BLaER1 treated with 17β-estradiol and CSF1 and Interleukin-3, amounts not matched to agents 10 nM and 100 nM (cell line): ENCODE measurements around the gene ADAT3.
A peak's percentile ranks its signal among the peaks of the same experiment; 100 is the strongest.

Experiments
- H3K27ac ChIP-seq, 11 experiments: shearing (Covaris generic); formaldehyde crosslinking; 2 replicates each; pipeline ENCODE4 v1.8.1; 2022
- H3K27me3 ChIP-seq, 11 experiments: shearing (Covaris generic); formaldehyde crosslinking; 2 replicates each; pipeline ENCODE4 v1.8.1; 2022
- H3K36me3 ChIP-seq, 11 experiments: shearing (Covaris generic); formaldehyde crosslinking; 2 replicates each; pipeline ENCODE4 v1.8.1; 2022
- H3K4me1 ChIP-seq, 10 experiments: shearing (Covaris generic); formaldehyde crosslinking; 2 replicates each; pipeline ENCODE4 v1.8.1; 2022
- H3K4me2 ChIP-seq, 11 experiments: shearing (Covaris generic); formaldehyde crosslinking; 2 replicates each; pipeline ENCODE4 v1.8.1; 2022
- H3K4me3 ChIP-seq, 10 experiments: shearing (Covaris generic); formaldehyde crosslinking; 2 replicates each; pipeline ENCODE4 v1.8.1; 2022
- H3K9ac ChIP-seq, 11 experiments: shearing (Covaris generic); formaldehyde crosslinking; 2 replicates each; pipeline ENCODE4 v1.8.1; 2022
- H3K9me3 ChIP-seq, 11 experiments: shearing (Covaris generic); formaldehyde crosslinking; replicated peaks in 1 of 11; 2 replicates each; pipeline ENCODE4 v1.8.1; 2022
- H4K20me1 ChIP-seq, 11 experiments: shearing (Covaris generic); formaldehyde crosslinking; 2 replicates each; pipeline ENCODE4 v1.8.1; 2022
- Cebpa-rat ChIP-seq, 11 experiments: shearing (Covaris generic); IDR thresholded peaks; 2 replicates each; pipeline ENCODE4 v1.8.1; 2022

ADAT3 gene

DNA sequence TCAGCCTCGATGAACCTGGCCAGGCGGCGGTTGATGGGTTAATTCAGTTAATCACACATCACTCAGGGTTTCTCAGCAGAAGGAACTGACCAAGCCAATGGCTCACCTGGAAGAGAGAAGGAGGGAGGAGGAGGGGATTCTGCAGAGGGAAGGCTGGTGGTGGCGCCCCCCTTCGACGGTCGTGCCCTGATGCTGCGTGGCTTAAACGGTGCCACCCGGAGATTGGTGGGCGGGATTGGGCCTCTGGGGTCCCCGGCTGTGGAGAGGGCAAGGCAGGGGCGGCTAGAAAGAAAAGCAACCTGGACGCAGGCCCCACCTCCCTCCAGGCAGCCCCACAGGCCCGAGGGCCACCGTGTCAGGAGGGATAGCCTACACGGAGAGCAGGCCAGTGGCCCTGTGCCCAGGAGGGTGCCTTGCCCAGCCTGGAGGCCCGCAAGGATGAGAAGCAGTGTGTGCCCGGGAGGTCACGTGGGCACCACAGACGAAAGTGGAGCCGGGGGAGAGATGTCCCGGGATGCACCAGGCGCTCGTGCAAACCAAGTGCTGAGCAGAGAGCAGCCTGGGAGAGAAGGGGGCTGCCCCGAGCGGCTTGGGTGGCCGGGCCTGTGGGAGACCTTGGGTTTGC, 51.8 kb downstream of the ADAT3 start:
- peaks cover 0 to 4% (median 2%) of the 10 kb centered on the region in 11 experiments; a peak in 10 of 22 replicates for H3K9me3 ChIP-seq
- peak overlapping the region in 1 of 11 experiments; percentile 35; a peak in 2 of 22 replicates for H3K9ac ChIP-seq
- peaks cover 94 to 95% (median 95%) of the 10 kb centered on the region in 11 experiments for H4K20me1 ChIP-seq
- H3K27ac ChIP-seq: no peak overlapping the region
- peaks cover 51 to 94% (median 83%) of the 10 kb centered on the region in 10 experiments for H3K4me1 ChIP-seq
- H3K4me3 ChIP-seq: no peak overlapping the region
- no peaks in the 10 kb centered on the region for H3K27me3 ChIP-seq
- H3K36me3 ChIP-seq: peaks cover 11 to 44% (median 17%) of the 10 kb centered on the region in 11 experiments; a peak in 20 of 22 replicates
- H3K4me2 ChIP-seq: peak overlapping the region in 6 of 11 experiments; percentile 2 to 32 (median 18); a peak in 6 of 22 replicates
- no peak for TF ChIP-seq Cebpa-rat (IDR thresholded peaks at IDR 0.05)

DNA sequence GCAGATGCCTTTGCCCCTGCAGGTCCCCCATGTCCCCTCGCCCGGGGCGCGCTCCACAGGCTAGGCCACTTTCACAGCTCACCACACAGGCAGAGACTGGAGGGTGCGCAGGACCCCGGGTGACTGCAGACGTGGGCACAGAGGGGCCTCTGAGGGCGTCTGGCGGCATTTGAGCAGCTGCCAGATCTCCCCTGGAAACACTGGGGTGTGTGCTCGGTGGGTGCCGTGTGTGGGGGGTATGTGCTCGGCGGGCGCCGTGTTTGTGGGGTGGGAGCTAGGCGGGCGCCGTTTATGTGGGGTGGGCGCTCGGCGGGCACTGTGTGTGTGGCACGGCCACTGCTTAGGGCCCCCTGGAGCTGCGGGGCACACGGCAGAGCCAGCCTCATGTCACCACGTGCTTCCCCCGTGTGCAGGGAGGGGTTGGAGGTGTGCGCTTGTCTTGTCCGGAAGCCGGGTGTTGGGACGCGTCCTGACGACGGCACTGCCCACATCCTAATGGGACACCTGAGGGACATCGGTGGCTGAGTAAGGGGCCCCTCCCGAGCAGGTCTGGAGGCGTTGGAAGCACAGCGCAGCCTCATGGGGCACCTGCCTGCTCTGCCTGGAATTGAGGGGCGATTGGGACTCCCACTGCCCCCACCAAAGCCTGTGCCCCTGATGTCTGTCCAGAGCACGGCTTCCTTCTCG, 52.5 kb downstream of the ADAT3 start:
- TF ChIP-seq Cebpa-rat (IDR thresholded peaks at IDR 0.05): no peak
- H3K9ac ChIP-seq: no peak overlapping the region; a peak in 2 of 22 replicates
- no peak overlapping the region for H3K4me3 ChIP-seq
- H3K36me3 ChIP-seq: peaks cover 10 to 44% (median 16%) of the 10 kb centered on the region in 11 experiments; a peak in 20 of 22 replicates
- no peak overlapping the region for H3K27ac ChIP-seq
- H3K27me3 ChIP-seq: no peaks in the 10 kb centered on the region
- H3K4me1 ChIP-seq: peaks cover 56 to 94% (median 85%) of the 10 kb centered on the region in 10 experiments
- peak overlapping the region in 7 of 11 experiments; percentile 2 to 32 (median 12); a peak in 7 of 22 replicates for H3K4me2 ChIP-seq
- peaks cover 94 to 95% (median 95%) of the 10 kb centered on the region in 11 experiments for H4K20me1 ChIP-seq
- H3K9me3 ChIP-seq: no peaks in the 10 kb centered on the region

DNA sequence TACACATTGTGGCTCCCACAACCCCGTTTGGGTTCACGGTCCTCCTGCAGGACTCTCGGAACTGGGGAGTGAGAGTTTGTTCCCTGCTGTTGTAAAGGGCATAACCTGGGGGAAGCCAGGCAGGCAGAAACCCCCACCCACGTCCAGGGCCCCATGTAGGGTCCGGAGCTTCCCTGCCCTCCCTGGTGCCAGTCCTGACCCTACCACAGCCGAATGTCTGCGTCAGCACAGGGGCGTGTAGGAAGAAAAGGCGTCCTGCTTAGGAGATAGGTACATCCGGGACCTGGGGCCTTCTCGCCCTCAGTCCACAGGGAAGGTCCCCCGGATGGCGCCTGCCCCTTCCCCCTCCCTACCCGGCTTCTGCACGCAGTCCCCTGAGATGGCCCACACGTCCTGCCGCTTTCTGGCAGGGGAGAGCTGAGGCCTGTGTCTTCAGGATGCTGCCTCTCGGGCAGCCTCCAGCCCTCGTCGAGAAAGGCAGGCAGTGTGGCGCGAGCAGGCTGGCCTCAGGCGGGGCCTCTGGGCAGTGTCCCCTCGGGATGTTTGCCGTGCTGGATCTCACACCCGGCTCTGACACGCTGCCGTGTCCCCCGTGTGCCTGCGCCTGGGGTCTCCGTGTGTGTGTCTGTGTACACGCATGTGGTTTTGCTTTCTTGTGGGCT, 54.9 kb downstream of the ADAT3 start:
- no peak for TF ChIP-seq Cebpa-rat (IDR thresholded peaks at IDR 0.05)
- no peaks in the 10 kb centered on the region for H3K9me3 ChIP-seq
- H3K4me1 ChIP-seq: peaks cover 40 to 82% (median 69%) of the 10 kb centered on the region in 10 experiments
- no peaks in the 10 kb centered on the region for H3K27me3 ChIP-seq
- peak overlapping the region in 10 of 11 experiments; percentile 49 to 76 (median 66); a peak in 19 of 22 replicates for H3K9ac ChIP-seq
- H3K4me3 ChIP-seq: peak overlapping the region in 8 of 10 experiments; percentile 24 to 60 (median 47); a peak in 11 of 20 replicates
- peaks cover 6 to 43% (median 22%) of the 10 kb centered on the region in 11 experiments; a peak in 19 of 22 replicates for H3K36me3 ChIP-seq
- H4K20me1 ChIP-seq: peaks cover 81 to 95% (median 93%) of the 10 kb centered on the region in 11 experiments
- peak overlapping the region; percentile 93 to 100 (median 97) for H3K4me2 ChIP-seq
- peak overlapping the region in 9 of 11 experiments; percentile 0 to 75 (median 61); a peak in 14 of 22 replicates for H3K27ac ChIP-seq

DNA sequence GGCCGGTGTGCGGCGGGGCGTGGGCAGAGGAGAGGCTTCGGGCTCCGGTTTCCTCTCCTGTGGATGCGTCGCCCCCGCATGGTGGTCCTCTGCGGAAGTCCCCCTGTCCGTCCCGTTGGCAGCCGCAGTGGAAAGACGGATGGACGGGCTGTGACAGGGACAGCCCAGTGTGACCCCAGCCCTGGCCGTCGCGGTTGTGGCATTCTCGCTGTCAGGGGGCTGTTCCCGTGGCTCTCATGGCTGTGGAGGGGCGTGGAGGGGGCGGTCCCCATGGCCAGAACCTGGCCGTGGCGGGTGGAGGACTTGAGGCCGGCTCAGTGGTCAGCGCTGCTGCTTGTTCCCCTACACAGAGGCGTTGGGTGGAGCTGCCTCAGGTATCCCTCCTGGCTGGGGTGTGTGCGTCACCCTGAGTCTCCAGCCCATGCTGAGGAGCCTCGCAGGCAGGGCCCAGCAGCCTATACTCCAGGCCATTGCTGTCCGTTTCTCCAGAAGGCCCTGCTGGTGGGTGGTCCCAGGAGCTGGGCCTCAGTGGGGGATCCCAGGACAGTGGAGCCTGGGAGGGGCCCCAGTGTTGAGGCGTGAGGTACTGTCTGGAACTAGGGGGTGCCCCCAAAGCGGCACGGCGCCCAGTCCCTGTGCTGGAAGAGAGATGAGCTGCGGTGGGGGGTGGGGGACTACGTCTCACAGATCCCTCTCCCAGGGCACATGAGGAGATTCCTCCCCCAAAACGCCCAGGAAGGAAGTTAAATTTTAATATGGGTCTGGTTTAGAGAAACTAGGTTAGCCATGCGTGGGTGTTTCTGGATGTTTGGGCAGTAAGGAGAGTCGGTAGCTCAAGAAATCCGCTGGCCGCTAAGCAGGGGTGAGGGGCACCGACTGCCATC, 56.0 kb downstream of the ADAT3 start:
- H3K27ac ChIP-seq: peak overlapping the region; percentile 12 to 75 (median 61); a peak in 20 of 22 replicates
- peak overlapping the region; percentile 20 to 60 (median 46); a peak in 19 of 20 replicates for H3K4me3 ChIP-seq
- H3K27me3 ChIP-seq: no peaks in the 10 kb centered on the region
- peak overlapping the region; percentile 93 to 100 (median 97) for H3K4me2 ChIP-seq
- H3K9me3 ChIP-seq: no peaks in the 10 kb centered on the region
- TF ChIP-seq Cebpa-rat (IDR thresholded peaks at IDR 0.05): no peak
- peaks cover 6 to 42% (median 22%) of the 10 kb centered on the region in 11 experiments; a peak in 19 of 22 replicates for H3K36me3 ChIP-seq
- H3K9ac ChIP-seq: peak overlapping the region; percentile 49 to 76 (median 69)
- H4K20me1 ChIP-seq: peaks cover 79 to 95% (median 93%) of the 10 kb centered on the region in 11 experiments
- H3K4me1 ChIP-seq: peaks cover 42 to 82% (median 70%) of the 10 kb centered on the region in 10 experiments

DNA sequence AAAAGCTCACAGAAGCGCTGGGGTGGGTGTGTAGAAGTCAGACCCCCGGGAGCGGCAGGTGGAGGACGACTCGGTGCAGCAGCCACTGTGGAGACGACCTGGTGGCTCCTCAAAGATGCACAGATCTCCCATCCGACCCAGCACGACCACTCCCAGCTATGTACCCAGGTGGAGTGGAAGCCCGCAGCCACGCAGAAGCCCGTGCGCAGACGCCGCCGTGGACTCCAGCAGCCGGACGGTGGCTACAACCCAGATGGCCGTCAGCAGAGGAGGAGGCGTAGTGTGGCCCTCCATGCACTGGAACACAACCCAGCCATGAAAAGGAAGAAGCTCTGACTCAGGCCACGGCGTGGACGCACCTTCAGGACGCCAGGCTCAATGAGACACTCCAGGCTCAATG, 57.5 kb downstream of the ADAT3 start:
- H3K36me3 ChIP-seq: peaks cover 6 to 37% (median 22%) of the 10 kb centered on the region in 11 experiments; a peak in 19 of 22 replicates
- peak overlapping the region in 1 of 11 experiments; percentile 75; a peak in 1 of 22 replicates for H3K27ac ChIP-seq
- peaks cover 78 to 95% (median 91%) of the 10 kb centered on the region in 11 experiments for H4K20me1 ChIP-seq
- peak overlapping the region in 1 of 11 experiments; percentile 76; a peak in 2 of 22 replicates for H3K9ac ChIP-seq
- H3K4me1 ChIP-seq: peaks cover 54 to 82% (median 73%) of the 10 kb centered on the region in 10 experiments
- H3K27me3 ChIP-seq: no peaks in the 10 kb centered on the region
- H3K4me2 ChIP-seq: peak overlapping the region in 8 of 11 experiments; percentile 93 to 100 (median 98); a peak in 11 of 22 replicates
- no peak overlapping the region for H3K4me3 ChIP-seq
- no peaks in the 10 kb centered on the region for H3K9me3 ChIP-seq
- no peak for TF ChIP-seq Cebpa-rat (IDR thresholded peaks at IDR 0.05)
